Hematopoietic multipotent progenitor cell (in vitro differentiated cells): ENCODE data around the gene MANSC1. TPM values are rescaled to one million over a fixed set of nuclear protein-coding genes. Genes with fewer than 3 reads are reported as not detected.

ENCODE experiments used
- small RNA-seq: library from RNA; depleted of rRNA; stranded (forward); fragments of <200 nt; gene quantifications from one replicate; pipeline ENCODE3, GENCODE V24; 2012
- total RNA-seq: library from RNA; depleted of rRNA; stranded (reverse); fragments of >200 nt; gene quantifications from one replicate; pipeline ENCODE4 v1.2.3, GENCODE V29; 2012

Gene MANSC1
- total RNA-seq, 1 donor, result 4.6 TPM

Small RNA genes lying within 50 kb of the gene (small RNA-seq; reads per million reads assigned to genes)
- gene RNU6-318P, result not detected

Other genes starting within 250 kb of the MANSC1 start
- 17.5 TPM for gene LRP6, start 83.2 kb downstream of the MANSC1 start, total RNA-seq
- 21.0 TPM for gene BORCS5, start 6.8 kb upstream of the MANSC1 start, total RNA-seq
- 2.4 TPM for gene DUSP16, start 212.6 kb upstream of the MANSC1 start, total RNA-seq